ENCODE data around the gene PTPRE.

Gene PTPRE

DNA sequence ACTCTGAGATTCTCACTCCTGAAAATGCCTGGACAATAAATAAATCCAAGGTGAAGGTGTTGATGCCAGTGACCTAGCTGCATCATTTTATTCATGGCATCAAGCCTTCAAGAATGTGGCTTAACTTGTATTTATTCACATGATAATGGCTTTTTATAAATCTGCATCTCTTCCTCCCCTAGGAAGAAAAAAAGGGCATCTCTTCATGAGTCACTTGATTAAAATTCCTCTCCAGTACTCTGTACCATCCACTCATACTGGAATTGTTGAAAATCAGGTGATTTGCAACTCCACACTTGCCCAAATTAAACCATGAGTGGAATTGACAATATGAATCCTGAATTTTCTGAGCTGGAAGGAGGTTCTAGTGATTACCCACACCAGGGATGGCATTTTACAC is 30.2 kb downstream of the PTPRE start:
- Histone ChIP-seq H3K4me1 (ENCODE audit: insufficient read depth, insufficient read length) (no peaks in the 10 kb centered on the region), H3K9me3 (ENCODE audit: insufficient read depth, low read length) (no peaks in the 10 kb centered on the region), H3K36me3 (ENCODE audit: insufficient read depth, insufficient read length, low read length) (no peaks in the 10 kb centered on the region), H3K4me3 (ENCODE audit: insufficient read length, low read depth) (no peak overlapping the region), H3K9ac (ENCODE audit: insufficient read length, low read depth) (no peak overlapping the region), H3K27me3 (ENCODE audit: insufficient read depth, insufficient read length) (no peaks in the 10 kb centered on the region)
- TF ChIP-seq ZNF274 (IDR thresholded peaks at IDR 0.05; ENCODE audit: low read depth, low read length): no peak
- TF ChIP-seq SUZ12 (IDR thresholded peaks at IDR 0.05; ENCODE audit: extremely low read depth, insufficient read depth, insufficient read length): no peak
- no peak for TF ChIP-seq YY1 (IDR thresholded peaks at IDR 0.05; ENCODE audit: insufficient read depth, insufficient read length)
- no peak for DNase-seq (ENCODE audit: low read depth, low spot score)

DNA sequence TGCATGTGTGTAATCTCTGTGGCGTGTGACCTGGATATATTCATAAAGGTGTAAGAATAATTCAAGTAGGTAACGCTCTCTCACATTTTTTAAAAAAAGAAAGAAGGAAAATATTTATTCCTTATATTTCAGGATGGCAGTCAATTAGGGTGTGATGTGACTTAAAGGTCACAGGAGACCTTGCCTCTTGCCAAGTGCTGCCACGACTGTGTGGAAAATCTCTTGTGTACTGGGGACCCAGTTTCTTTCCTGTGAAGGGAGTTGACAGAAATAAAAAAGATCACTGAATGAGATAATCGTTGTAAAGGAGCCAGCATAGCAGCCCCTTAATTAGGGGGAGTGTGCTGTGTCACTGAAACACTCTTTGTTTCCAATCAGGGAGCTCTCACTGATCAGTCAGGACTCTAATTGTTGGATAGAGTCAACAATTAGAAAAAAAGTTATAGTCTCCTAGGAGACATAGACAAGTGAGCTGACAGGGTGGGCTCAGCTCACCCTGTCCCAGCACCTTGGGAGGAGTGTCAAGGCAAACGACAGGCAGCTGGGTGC is 31.1 kb downstream of the PTPRE start:
- TF ChIP-seq SUZ12 (IDR thresholded peaks at IDR 0.05; ENCODE audit: extremely low read depth, insufficient read depth, insufficient read length): no peak
- no peak for TF ChIP-seq YY1 (IDR thresholded peaks at IDR 0.05; ENCODE audit: insufficient read depth, insufficient read length)
- no peak for TF ChIP-seq ZNF274 (IDR thresholded peaks at IDR 0.05; ENCODE audit: low read depth, low read length)
- no peaks in the 10 kb centered on the region for H3K4me1 ChIP-seq (ENCODE audit: insufficient read depth, insufficient read length)
- no peak overlapping the region for H3K9ac ChIP-seq (ENCODE audit: insufficient read length, low read depth)
- H3K27me3 ChIP-seq (ENCODE audit: insufficient read depth, insufficient read length): no peaks in the 10 kb centered on the region
- H3K36me3 ChIP-seq (ENCODE audit: insufficient read depth, insufficient read length, low read length): no peaks in the 10 kb centered on the region
- H3K4me3 ChIP-seq (ENCODE audit: insufficient read length, low read depth): no peak overlapping the region
- DNase-seq (ENCODE audit: low read depth, low spot score): no peak
- H3K9me3 ChIP-seq (ENCODE audit: insufficient read depth, low read length): no peaks in the 10 kb centered on the region

DNA sequence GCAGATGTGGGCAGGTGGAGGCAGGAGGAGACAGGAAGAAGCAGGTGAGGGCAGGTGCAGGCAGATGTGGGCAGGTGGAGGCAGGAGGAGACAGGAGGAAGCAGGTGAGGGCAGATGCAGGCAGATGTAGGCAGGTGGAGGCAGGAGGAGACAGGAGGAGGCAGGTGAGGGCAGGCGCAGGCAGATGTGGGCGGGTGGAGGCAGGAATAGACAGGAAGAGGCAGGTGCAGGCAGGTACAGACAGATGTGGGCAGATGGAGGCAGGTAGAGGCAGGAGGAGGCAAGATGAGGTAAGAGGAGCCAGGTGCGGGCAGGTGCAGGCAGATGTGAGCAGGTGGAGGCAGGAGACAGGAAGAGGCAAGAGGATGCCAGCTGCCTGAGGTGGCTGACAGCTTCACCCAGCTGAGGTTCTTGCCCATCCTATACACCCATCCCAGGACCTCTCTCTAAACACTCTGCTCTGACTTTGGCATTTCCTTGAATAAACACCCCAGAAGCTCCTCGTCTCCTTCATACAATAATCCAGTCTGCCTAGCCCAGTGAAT is 33.0 kb downstream of the PTPRE start:
- Histone ChIP-seq H3K9ac (ENCODE audit: insufficient read length, low read depth) (no peak overlapping the region), H3K4me1 (ENCODE audit: insufficient read depth, insufficient read length) (no peaks in the 10 kb centered on the region), H3K9me3 (ENCODE audit: insufficient read depth, low read length) (no peaks in the 10 kb centered on the region), H3K27me3 (ENCODE audit: insufficient read depth, insufficient read length) (no peaks in the 10 kb centered on the region), H3K4me3 (ENCODE audit: insufficient read length, low read depth) (no peak overlapping the region), H3K36me3 (ENCODE audit: insufficient read depth, insufficient read length, low read length) (no peaks in the 10 kb centered on the region)
- TF ChIP-seq YY1 (IDR thresholded peaks at IDR 0.05; ENCODE audit: insufficient read depth, insufficient read length) (no peak), ZNF274 (IDR thresholded peaks at IDR 0.05; ENCODE audit: low read depth, low read length) (no peak)
- DNase-seq (ENCODE audit: low read depth, low spot score): no peak

DNA sequence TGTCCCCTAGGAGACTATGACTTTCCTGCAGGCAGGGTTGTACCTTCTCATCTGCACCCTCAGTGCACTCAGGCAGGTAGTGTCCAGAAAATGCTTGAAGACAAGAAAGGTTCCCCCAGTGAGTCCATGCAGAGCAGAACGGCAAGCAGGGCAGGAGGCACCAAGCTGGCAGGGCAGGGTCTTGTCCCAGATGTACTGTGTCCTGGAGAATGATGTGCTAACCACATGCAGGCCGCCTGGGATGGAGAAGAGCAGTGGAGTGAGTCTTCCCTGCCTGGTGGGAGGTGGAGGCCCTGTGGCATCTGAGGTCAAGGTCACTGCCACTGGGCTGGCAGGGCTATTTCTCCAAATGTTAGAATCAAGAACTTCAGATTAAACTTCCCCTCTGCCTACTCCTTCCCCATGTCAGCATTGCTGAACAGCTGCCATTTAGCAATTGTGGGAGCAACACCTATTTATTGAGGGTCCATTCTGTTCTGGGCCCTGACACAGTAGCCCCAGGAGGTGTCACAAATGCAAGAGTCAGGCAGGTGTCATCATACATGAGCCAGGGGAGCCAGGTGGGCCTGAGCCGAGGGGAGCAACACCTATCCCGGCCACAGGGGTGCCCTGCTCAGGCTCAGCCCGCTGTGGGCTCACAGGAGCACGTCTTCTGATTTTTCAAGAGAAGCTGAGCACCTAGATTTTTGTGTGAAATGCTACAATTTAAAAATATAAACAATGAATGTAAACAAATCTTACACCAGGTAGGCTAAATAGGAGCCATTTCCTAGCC is 34.1 kb downstream of the PTPRE start:
- TF ChIP-seq YY1 (IDR thresholded peaks at IDR 0.05; ENCODE audit: insufficient read depth, insufficient read length): no peak
- no peak for TF ChIP-seq ZNF274 (IDR thresholded peaks at IDR 0.05; ENCODE audit: low read depth, low read length)
- TF ChIP-seq SUZ12 (IDR thresholded peaks at IDR 0.05; ENCODE audit: extremely low read depth, insufficient read depth, insufficient read length): no peak
- Histone ChIP-seq H3K36me3 (ENCODE audit: insufficient read depth, insufficient read length, low read length) (no peaks in the 10 kb centered on the region), H3K4me3 (ENCODE audit: insufficient read length, low read depth) (no peak overlapping the region), H3K9me3 (ENCODE audit: insufficient read depth, low read length) (no peaks in the 10 kb centered on the region), H3K9ac (ENCODE audit: insufficient read length, low read depth) (no peak overlapping the region), H3K27me3 (ENCODE audit: insufficient read depth, insufficient read length) (no peaks in the 10 kb centered on the region), H3K4me1 (ENCODE audit: insufficient read depth, insufficient read length) (no peaks in the 10 kb centered on the region)
- DNase-seq (ENCODE audit: low read depth, low spot score): no peak

DNA sequence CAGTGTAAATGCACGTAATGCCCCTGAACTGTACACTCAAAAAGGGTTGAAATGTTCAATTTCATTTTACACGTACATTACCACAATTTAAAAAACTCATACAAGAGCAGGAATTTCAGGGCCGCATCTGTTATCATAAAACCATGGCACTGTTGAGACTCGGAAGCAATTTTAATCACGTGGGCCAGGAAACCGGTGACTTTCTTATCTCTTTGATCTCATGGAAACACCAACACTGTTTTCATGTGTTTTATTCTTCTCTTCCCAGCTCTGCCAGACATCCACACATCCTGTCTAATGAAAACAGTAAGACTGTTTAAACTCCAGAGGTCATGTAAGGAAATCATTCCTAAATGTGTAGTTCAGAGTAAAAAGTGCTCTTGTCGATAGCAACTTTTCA is 35.9 kb downstream of the PTPRE start:
- no peaks in the 10 kb centered on the region for H3K9me3 ChIP-seq (ENCODE audit: insufficient read depth, low read length)
- H3K27me3 ChIP-seq (ENCODE audit: insufficient read depth, insufficient read length): no peaks in the 10 kb centered on the region
- no peak for TF ChIP-seq SUZ12 (IDR thresholded peaks at IDR 0.05; ENCODE audit: extremely low read depth, insufficient read depth, insufficient read length)
- TF ChIP-seq ZNF274 (IDR thresholded peaks at IDR 0.05; ENCODE audit: low read depth, low read length): no peak
- TF ChIP-seq YY1 (IDR thresholded peaks at IDR 0.05; ENCODE audit: insufficient read depth, insufficient read length): no peak
- H3K9ac ChIP-seq (ENCODE audit: insufficient read length, low read depth): no peak overlapping the region
- no peak overlapping the region for H3K4me3 ChIP-seq (ENCODE audit: insufficient read length, low read depth)
- no peak for DNase-seq (ENCODE audit: low read depth, low spot score)
- no peaks in the 10 kb centered on the region for H3K36me3 ChIP-seq (ENCODE audit: insufficient read depth, insufficient read length, low read length)
- H3K4me1 ChIP-seq (ENCODE audit: insufficient read depth, insufficient read length): no peaks in the 10 kb centered on the region

DNA sequence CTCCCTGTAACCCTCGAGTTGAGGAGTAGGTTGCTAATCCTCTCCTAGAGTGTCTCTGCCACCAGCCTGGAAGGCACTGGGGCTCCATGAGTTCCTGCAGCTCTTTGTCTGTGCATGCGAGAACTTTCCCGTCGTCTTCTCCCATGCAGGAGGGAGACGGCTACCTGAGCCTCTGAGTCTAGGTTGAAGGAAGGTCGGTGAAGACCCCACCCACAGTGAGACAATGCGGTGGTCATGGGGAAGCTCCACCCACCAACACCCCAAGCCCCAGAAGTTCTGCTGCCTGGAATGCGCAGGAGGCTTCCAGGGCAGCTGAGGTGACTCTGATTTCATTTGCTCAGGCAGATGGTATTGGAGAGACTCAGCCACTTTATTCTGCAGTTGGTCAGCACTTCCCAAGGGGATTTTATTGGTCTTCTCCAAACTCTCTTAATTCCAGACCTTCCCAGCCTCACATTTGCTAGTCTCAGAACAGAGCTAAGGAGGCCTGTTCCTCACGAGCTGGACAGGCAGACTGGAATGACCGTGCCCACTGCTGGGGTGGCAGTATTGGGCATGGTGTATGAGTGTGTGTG is 36.5 kb downstream of the PTPRE start:
- no peak for DNase-seq (ENCODE audit: low read depth, low spot score)
- Histone ChIP-seq H3K4me1 (ENCODE audit: insufficient read depth, insufficient read length) (no peaks in the 10 kb centered on the region), H3K27me3 (ENCODE audit: insufficient read depth, insufficient read length) (no peaks in the 10 kb centered on the region), H3K9me3 (ENCODE audit: insufficient read depth, low read length) (no peaks in the 10 kb centered on the region), H3K36me3 (ENCODE audit: insufficient read depth, insufficient read length, low read length) (no peaks in the 10 kb centered on the region), H3K4me3 (ENCODE audit: insufficient read length, low read depth) (no peak overlapping the region), H3K9ac (ENCODE audit: insufficient read length, low read depth) (no peak overlapping the region)
- TF ChIP-seq ZNF274 (IDR thresholded peaks at IDR 0.05; ENCODE audit: low read depth, low read length) (no peak), SUZ12 (IDR thresholded peaks at IDR 0.05; ENCODE audit: extremely low read depth, insufficient read depth, insufficient read length) (no peak), YY1 (IDR thresholded peaks at IDR 0.05; ENCODE audit: insufficient read depth, insufficient read length) (no peak)

DNA sequence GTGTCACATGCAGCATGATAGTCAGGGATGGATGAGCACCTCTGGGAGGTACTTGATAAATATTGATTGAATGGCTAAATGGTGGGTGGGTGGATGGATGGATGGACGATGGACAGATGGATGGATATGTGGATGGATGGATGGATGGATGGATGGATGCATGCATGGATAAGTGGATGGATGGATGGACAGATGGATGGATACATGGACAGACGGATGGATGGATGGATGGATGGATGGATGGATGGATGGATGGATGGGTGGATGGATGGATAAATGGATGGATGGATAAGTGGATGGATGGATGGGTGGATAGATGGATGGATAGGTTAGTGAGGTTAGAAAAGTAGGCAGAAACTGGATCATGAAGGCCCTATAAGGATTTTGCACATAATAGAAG is 37.4 kb downstream of the PTPRE start:
- no peak for DNase-seq (ENCODE audit: low read depth, low spot score)
- no peak overlapping the region for H3K4me3 ChIP-seq (ENCODE audit: insufficient read length, low read depth)
- H3K9ac ChIP-seq (ENCODE audit: insufficient read length, low read depth): no peak overlapping the region
- no peaks in the 10 kb centered on the region for H3K9me3 ChIP-seq (ENCODE audit: insufficient read depth, low read length)
- H3K36me3 ChIP-seq (ENCODE audit: insufficient read depth, insufficient read length, low read length): no peaks in the 10 kb centered on the region
- no peaks in the 10 kb centered on the region for H3K4me1 ChIP-seq (ENCODE audit: insufficient read depth, insufficient read length)
- TF ChIP-seq YY1 (IDR thresholded peaks at IDR 0.05; ENCODE audit: insufficient read depth, insufficient read length): no peak
- no peak for TF ChIP-seq ZNF274 (IDR thresholded peaks at IDR 0.05; ENCODE audit: low read depth, low read length)
- no peak for TF ChIP-seq SUZ12 (IDR thresholded peaks at IDR 0.05; ENCODE audit: extremely low read depth, insufficient read depth, insufficient read length)
- H3K27me3 ChIP-seq (ENCODE audit: insufficient read depth, insufficient read length): no peaks in the 10 kb centered on the region
